ENCODE measurements around the gene OTUB2.

Gene OTUB2

DNA sequence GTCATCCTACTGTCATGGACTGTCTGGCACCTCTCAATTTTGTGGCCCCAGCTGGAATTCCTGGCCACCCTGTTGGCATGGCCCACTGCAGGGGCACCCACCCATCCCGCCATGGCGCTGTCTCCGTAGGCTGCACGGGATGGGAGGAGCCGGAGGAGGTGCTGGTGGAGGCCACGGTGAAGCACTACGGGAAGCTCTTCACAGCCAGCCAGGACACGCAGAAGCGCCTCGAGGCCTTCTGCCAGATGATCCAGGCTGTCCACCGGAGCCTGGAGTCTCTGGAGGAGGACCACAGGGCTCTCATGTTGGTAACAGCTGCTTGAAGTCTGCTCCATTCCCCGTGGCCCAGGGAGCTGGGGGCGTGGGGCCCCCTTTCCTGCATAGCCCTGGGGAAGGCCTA, 25.1 kb upstream of the OTUB2 start:
- H3K4me2 ChIP-seq (ENCODE audit: low read depth, low read length): no peak overlapping the region
- no peak overlapping the region for H3K9ac ChIP-seq (ENCODE audit: low read length)
- no peaks in the 10 kb centered on the region for H3K79me2 ChIP-seq (ENCODE audit: low read length)
- H4K20me1 ChIP-seq (ENCODE audit: insufficient read depth, low read length): no peaks in the 10 kb centered on the region
- H3K4me3 ChIP-seq (ENCODE audit: low read length): no peak overlapping the region
- H3F3A ChIP-seq (ENCODE audit: insufficient read depth, low read length): no peaks in the 10 kb centered on the region
- no peaks in the 10 kb centered on the region; the same call in 1 of the 2 replicates for H3K4me1 ChIP-seq (ENCODE audit: low read length)
- H3K9me2 ChIP-seq (replicated peaks; ENCODE audit: insufficient read depth, low read length): no peaks in the 10 kb centered on the region
- no peaks in the 10 kb centered on the region for H3K36me3 ChIP-seq (replicated peaks; ENCODE audit: insufficient read depth, low read length)
- TF ChIP-seq CTCF (IDR thresholded peaks at IDR 0.05; ENCODE audit: low read length) (no peak), EZH2phosphoT487 (IDR thresholded peaks at IDR 0.05; ENCODE audit: low read length) (no peak), EZH2 (optimal IDR thresholded peaks at IDR 0.05; ENCODE audit: low read depth, low read length) (no peak)
- DNase-seq: no peak
- no peaks in the 10 kb centered on the region for H3K9me3 ChIP-seq (replicated peaks; ENCODE audit: insufficient read depth, low read length)
- H3K27me3 ChIP-seq (replicated peaks; ENCODE audit: insufficient read depth, low read length): no peaks in the 10 kb centered on the region
- H2AFZ ChIP-seq (ENCODE audit: low read length): no peak overlapping the region
- no peak overlapping the region for H3K27ac ChIP-seq (ENCODE audit: low read length)

- Histone ChIP-seq H3K4me1 (ENCODE audit: low read length) (no peaks in the 10 kb centered on the region; the same call in 1 of the 2 replicates), H3K9ac (ENCODE audit: low read length) (no peak overlapping the region), H3K36me3 (replicated peaks; ENCODE audit: insufficient read depth, low read length) (no peaks in the 10 kb centered on the region), H3K4me3 (ENCODE audit: low read length) (no peak overlapping the region), H3K27me3 (replicated peaks; ENCODE audit: insufficient read depth, low read length) (no peaks in the 10 kb centered on the region), H2AFZ (ENCODE audit: low read length) (0 out of 2 replicates have a peak overlapping the region, but pooled peaks have one; percentile 23), H3K9me3 (replicated peaks; ENCODE audit: insufficient read depth, low read length) (no peaks in the 10 kb centered on the region), H3K79me2 (ENCODE audit: low read length) (no peaks in the 10 kb centered on the region), H3K4me2 (ENCODE audit: low read depth, low read length) (0 out of 2 replicates have a peak overlapping the region, but pooled peaks have one; percentile 24), H3K27ac (ENCODE audit: low read length) (no peak overlapping the region), H3K9me2 (replicated peaks; ENCODE audit: insufficient read depth, low read length) (no peaks in the 10 kb centered on the region), H4K20me1 (ENCODE audit: insufficient read depth, low read length) (no peaks in the 10 kb centered on the region), H3F3A (ENCODE audit: insufficient read depth, low read length) (no peaks in the 10 kb centered on the region)
- peak; percentile 50 for DNase-seq
- TF ChIP-seq CTCF (IDR thresholded peaks at IDR 0.05; ENCODE audit: low read length) (peak; percentile 81), EZH2phosphoT487 (IDR thresholded peaks at IDR 0.05; ENCODE audit: low read length) (no peak), EZH2 (optimal IDR thresholded peaks at IDR 0.05; ENCODE audit: low read depth, low read length) (no peak)
These were observed 24.4 kb upstream of the OTUB2 start for GRCh38 chr14:94001501-94002396.

- TF ChIP-seq EZH2 (optimal IDR thresholded peaks at IDR 0.05; ENCODE audit: low read depth, low read length): no peak
- no peak for TF ChIP-seq CTCF (IDR thresholded peaks at IDR 0.05; ENCODE audit: low read length)
- TF ChIP-seq EZH2phosphoT487 (IDR thresholded peaks at IDR 0.05; ENCODE audit: low read length): no peak
- no peak overlapping the region for H3K4me2 ChIP-seq (ENCODE audit: low read depth, low read length)
- H3K27me3 ChIP-seq (replicated peaks; ENCODE audit: insufficient read depth, low read length): no peaks in the 10 kb centered on the region
- H4K20me1 ChIP-seq (ENCODE audit: insufficient read depth, low read length): no peaks in the 10 kb centered on the region
- H3K4me1 ChIP-seq (ENCODE audit: low read length): peaks cover 7% of the 10 kb centered on the region
- no peak for DNase-seq
- no peaks in the 10 kb centered on the region for H3K36me3 ChIP-seq (replicated peaks; ENCODE audit: insufficient read depth, low read length)
- peaks cover 4% of the 10 kb centered on the region; the same call in 1 of the 2 replicates for H3F3A ChIP-seq (ENCODE audit: insufficient read depth, low read length)
- H3K27ac ChIP-seq (ENCODE audit: low read length): no peak overlapping the region
- no peak overlapping the region for H2AFZ ChIP-seq (ENCODE audit: low read length)
- no peaks in the 10 kb centered on the region for H3K9me3 ChIP-seq (replicated peaks; ENCODE audit: insufficient read depth, low read length)
- no peak overlapping the region for H3K9ac ChIP-seq (ENCODE audit: low read length)
- no peaks in the 10 kb centered on the region for H3K9me2 ChIP-seq (replicated peaks; ENCODE audit: insufficient read depth, low read length)
- H3K79me2 ChIP-seq (ENCODE audit: low read length): no peaks in the 10 kb centered on the region
- H3K4me3 ChIP-seq (ENCODE audit: low read length): no peak overlapping the region
These were observed 22.7 kb upstream of the OTUB2 start for GRCh38 chr14:94003397-94003796.

All from MM.1S (cell line).